Adrenal gland (tissue), 12 donors: ENCODE results near the gene MRC1. TPM values are rescaled to one million over a fixed set of nuclear protein-coding genes. Genes with fewer than 3 reads are reported as not detected.

Experiments
- DNase-seq, 7 donors: peaks; one replicate each; pipeline ENCODE4 v3.0.0-alpha.2; 2019 to 2020
- H3K27ac ChIP-seq, 5 donors: fragments of 200-600 bp; sonication (generic) in 4 of 5; 1 replicate in 3 of 5; 2 replicates in 2 of 5; pipeline versions ENCODE4 v1.5.1 to v1.8.0; 2016 to 2020; ENCODE audit warnings: mild to moderate bottlenecking in 1 of 5
- H3K27me3 ChIP-seq: fragments of 200-600 bp; 2 replicates; pipeline ENCODE4 v1.8.0; 2021
- H3K36me3 ChIP-seq, 2 donors: fragments of 200-600 bp; replicated peaks in 1 of 2; 1 replicate in 1 of 2; 2 replicates in 1 of 2; pipeline versions ENCODE4 v1.5.1 to v1.8.0; 2018 to 2022
- H3K4me1 ChIP-seq, 2 donors: fragments of 200-600 bp; replicated peaks in 1 of 2; 1 replicate in 1 of 2; 2 replicates in 1 of 2; pipeline versions ENCODE4 v1.5.1 to v1.8.0; 2018 to 2021
- H3K4me3 ChIP-seq, 4 donors: fragments of 200-600 bp; sonication (generic) in 3 of 4; one replicate each; pipeline ENCODE4 v1.5.1; 2016 to 2018
- H3K9me3 ChIP-seq, 3 donors: fragments of 200-600 bp; sonication (generic) in 1 of 3; replicated peaks in 1 of 3; 1 replicate in 2 of 3; 2 replicates in 1 of 3; pipeline versions ENCODE4 v1.5.1 to v1.8.0; 2016 to 2021
- CTCF ChIP-seq, 6 experiments: fragments of 450-650 bp in 4 of 6; fragments of 200-600 bp in 2 of 6; sonication (generic) in 1 of 6; IDR thresholded peaks; 1 replicate in 5 of 6; 2 replicates in 1 of 6; pipeline versions ENCODE4 v1.5.1 to v1.8.0; 2016 to 2021; ENCODE audit warnings: antibody characterized with exemption in 6 of 6, mild to moderate bottlenecking in 2 of 6, moderate library complexity in 1 of 6
- POLR2A ChIP-seq, 2 donors: fragments of 450-650 bp; IDR thresholded peaks; one replicate each; pipeline ENCODE4 v1.6.1; 2017; ENCODE audit warnings: antibody characterized with exemption in 2 of 2, mild to moderate bottlenecking in 2 of 2, moderate library complexity in 1 of 2
- WGBS, 4 donors: extraction: QIAGEN DNeasy Blood & Tissue Kit in 2 of 4; methylation state at CpG; one replicate each; pipeline versions ENCODE4 v1.1.5 to v1.1.7; 2013 to 2017; 5-methylcytosine and 5-hydroxymethylcytosine counted together
- intact Hi-C, 2 donors: fragments of 100-400 bp; cut with DNase I; formaldehyde crosslinking; loops; one replicate each; pipeline versions ENCODE4 v1.14.1 to v1.15.0; 2022 to 2023
- polyA plus RNA-seq, 3 donors: library from polyadenylated mRNA; stranded (reverse); fragments of 200-250 nt in 2 of 3; fragments of 350-450 nt in 1 of 3; fragmentation: Illumina TruSeq in 1 of 3; extraction: RNeasy Lipid Tissue Mini Kit (QIAGEN cat#74804) in 1 of 3; gene quantifications; one replicate each; pipeline ENCODE4 v1.2.3, GENCODE V29; 2013 to 2014
- total RNA-seq, 9 donors: library from RNA; depleted of rRNA in 4 of 9; stranded (reverse); fragments of >200 nt in 4 of 9; fragments of 120-200 nt in 1 of 9; fragmentation: NEBNext Ultra II Directional in 1 of 9; extraction: Animal tissue kit (Norgen Biotek cat#: 25700) in 1 of 9; gene quantifications; one replicate each; pipeline versions ENCODE4 v1.1.0 to v1.2.4, GENCODE V29; 2013 to 2023
- donor health status: healthy with polysubstance abuse.
- donor health status: Bipolar disorder and iron deficiency.
- donor health status: DM: yes; HTN: yes; CAD: no.
- donor health status: DM: no; HTN: no; CAD: no.
- donor health status: DM: no; HTN: no; CAD: no.
- donor health status: DM: yes; HTN: yes; CAD: no.

The MRC1 gene
- total and polyA plus RNA-seq, 12 donors = 9.9 to 153 (median 85.0) TPM

DNA sequence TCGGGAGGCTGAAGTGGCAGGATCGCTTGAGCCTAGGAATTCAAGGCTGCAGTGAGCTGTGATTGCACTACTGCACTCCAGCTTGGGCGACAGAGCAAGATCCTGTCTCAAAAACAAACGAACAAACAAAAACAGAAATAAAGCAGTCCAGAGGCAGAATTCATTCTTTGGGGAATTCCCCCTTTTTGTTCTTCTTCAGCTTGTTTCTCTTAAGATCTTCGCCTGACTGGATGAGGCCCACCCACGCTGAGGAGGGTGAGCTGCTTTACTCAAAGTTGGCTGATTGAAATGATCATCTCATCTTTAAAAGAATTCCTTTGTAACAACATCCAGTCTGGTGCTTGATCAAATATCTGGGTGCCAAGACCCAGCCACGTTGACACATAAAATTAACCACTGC lies 10.7 kb downstream of the MRC1 start:
- no peak overlapping the region for H3K27ac ChIP-seq
- H3K4me1 ChIP-seq = no peaks in the 10 kb centered on the region
- H3K9me3 ChIP-seq = no peaks in the 10 kb centered on the region
- H3K4me3 ChIP-seq = no peak overlapping the region
- 72 to 86% (median 76%) methylated on average over 7 of the region's 7 CpGs for WGBS, 4 donors
- no peak for TF ChIP-seq POLR2A (IDR thresholded peaks at IDR 0.05)
- TF ChIP-seq CTCF (IDR thresholded peaks at IDR 0.05) = no peak
- intact Hi-C loops = no loop called here
- H3K36me3 ChIP-seq = no peaks in the 10 kb centered on the region
- no peaks in the 10 kb centered on the region for H3K27me3 ChIP-seq
- DNase-seq = no peak

- WGBS, 4 donors = 66 to 83% (median 78%) methylated on average over 3 of the region's 3 CpGs
- DNase-seq = no peak
- H3K4me3 ChIP-seq = no peak overlapping the region
- H3K36me3 ChIP-seq = no peaks in the 10 kb centered on the region
- no peaks in the 10 kb centered on the region for H3K27me3 ChIP-seq
- no peak overlapping the region for H3K27ac ChIP-seq
- H3K4me1 ChIP-seq = no peaks in the 10 kb centered on the region
- intact Hi-C loops = no loop called here
- TF ChIP-seq POLR2A (IDR thresholded peaks at IDR 0.05) (no peak), CTCF (IDR thresholded peaks at IDR 0.05) (no peak)
- no peaks in the 10 kb centered on the region for H3K9me3 ChIP-seq
These were observed 11.8 kb downstream of the MRC1 start for GRCh38 chr10:17820943-17821342.

GRCh38 chr10:17821893-17822292 lies 12.7 kb downstream of the MRC1 start:
- H3K4me1 ChIP-seq = no peaks in the 10 kb centered on the region
- H3K36me3 ChIP-seq = no peaks in the 10 kb centered on the region
- no peak overlapping the region for H3K27ac ChIP-seq
- 36 to 53% (median 41%) methylated on average over 1 of the region's 1 CpG for WGBS, 4 donors
- no peaks in the 10 kb centered on the region for H3K9me3 ChIP-seq
- intact Hi-C loops = no loop called here
- H3K27me3 ChIP-seq = no peaks in the 10 kb centered on the region
- no peak for TF ChIP-seq POLR2A (IDR thresholded peaks at IDR 0.05)
- no peak for TF ChIP-seq CTCF (IDR thresholded peaks at IDR 0.05)
- no peak for DNase-seq
- H3K4me3 ChIP-seq = no peak overlapping the region

- Histone ChIP-seq H3K27me3 (no peaks in the 10 kb centered on the region), H3K27ac (no peak overlapping the region), H3K4me3 (no peak overlapping the region), H3K36me3 (no peaks in the 10 kb centered on the region), H3K4me1 (peaks cover 0 to 9% of the 10 kb centered on the region in 2 donors), H3K9me3 (no peaks in the 10 kb centered on the region)
- intact Hi-C loops = no loop called here
- TF ChIP-seq CTCF (IDR thresholded peaks at IDR 0.05) = no peak
- no peak for TF ChIP-seq POLR2A (IDR thresholded peaks at IDR 0.05)
- 63 to 85% (median 77%) methylated on average over 1 of the region's 1 CpG for WGBS, 4 donors
- DNase-seq = no peak
These were observed 22.2 kb downstream of the MRC1 start for GRCh38 chr10:17831341-17831740.
